Esophagus squamous epithelium (tissue), 5 donors: Measurements from ENCODE around the gene CNKSR3. TPM values are rescaled to one million over a fixed set of nuclear protein-coding genes. Genes with fewer than 3 reads are reported as not detected.
A peak's percentile ranks its signal among the peaks of the same experiment; 100 is the strongest.

Source experiments
- DNase-seq: peaks from one replicate; lab custom pipeline; 2025; lab: John Stamatoyannopoulos, UW
- H3K27ac ChIP-seq, 4 donors: fragments of 200-600 bp; sonication (generic); one replicate each; pipeline ENCODE4 v1.5.1; 2016 to 2019; ENCODE audit warnings: mild to moderate bottlenecking in 1 of 4
- H3K27me3 ChIP-seq, 4 donors: fragments of 200-600 bp; sonication (generic); 1 replicate in 3 of 4; 2 replicates in 1 of 4; pipeline versions ENCODE4 v1.5.1 to v1.6.0; 2017 to 2021; ENCODE audit warnings: antibody characterized with exemption in 1 of 4
- H3K36me3 ChIP-seq, 3 donors: fragments of 200-600 bp; sonication (generic); one replicate each; pipeline ENCODE4 v1.5.1; 2016 to 2019
- H3K4me1 ChIP-seq, 3 donors: fragments of 200-600 bp; sonication (generic); one replicate each; pipeline ENCODE4 v1.5.1; 2017 to 2019
- H3K4me3 ChIP-seq, 4 donors: fragments of 200-600 bp; sonication (generic); 1 replicate in 3 of 4; 2 replicates in 1 of 4; pipeline ENCODE4 v1.5.1; 2016 to 2019; ENCODE audit warnings: mild to moderate bottlenecking in 2 of 4, moderate library complexity in 1 of 4
- H3K9me3 ChIP-seq, 3 donors: fragments of 200-600 bp; sonication (generic); one replicate each; pipeline ENCODE4 v1.5.1; 2016 to 2019
- POLR2A ChIP-seq, 4 donors: fragments of 450-650 bp; IDR thresholded peaks; one replicate each; pipeline ENCODE4 v1.6.1; 2017; ENCODE audit warnings: antibody characterized with exemption in 4 of 4, mild to moderate bottlenecking in 4 of 4, moderate library complexity in 3 of 4
- WGBS, 2 donors: methylation state at CpG; one replicate each; pipeline ENCODE4 v1.1.5; 2018; 5-methylcytosine and 5-hydroxymethylcytosine counted together
- intact Hi-C: fragments of 100-400 bp; cut with DNase I; formaldehyde crosslinking; loops from one replicate; pipeline ENCODE4 v1.15.0; 2022
- total RNA-seq, 4 donors: library from RNA; depleted of rRNA; stranded (reverse); fragments of >200 nt; gene quantifications; one replicate each; pipeline ENCODE4 v1.1.0, GENCODE V29; 2016
- TF ChIP-seq, protein P1 (sequence below), 6 experiments: fragments of 450-650 bp in 4 of 6; fragments of 200-600 bp in 2 of 6; sonication (generic) in 2 of 6; IDR thresholded peaks; one replicate each; pipeline ENCODE4 v1.5.1; 2016 to 2019; ENCODE audit warnings: antibody characterized with exemption in 6 of 6, mild to moderate bottlenecking in 4 of 6, moderate library complexity in 4 of 6
- donor health status: DM: yes; HTN: yes; CAD: no.

The CNKSR3 gene
- total RNA-seq, 4 donors from 2014 or later = 10.2 to 18.8 (median 13.8) TPM

DNA sequence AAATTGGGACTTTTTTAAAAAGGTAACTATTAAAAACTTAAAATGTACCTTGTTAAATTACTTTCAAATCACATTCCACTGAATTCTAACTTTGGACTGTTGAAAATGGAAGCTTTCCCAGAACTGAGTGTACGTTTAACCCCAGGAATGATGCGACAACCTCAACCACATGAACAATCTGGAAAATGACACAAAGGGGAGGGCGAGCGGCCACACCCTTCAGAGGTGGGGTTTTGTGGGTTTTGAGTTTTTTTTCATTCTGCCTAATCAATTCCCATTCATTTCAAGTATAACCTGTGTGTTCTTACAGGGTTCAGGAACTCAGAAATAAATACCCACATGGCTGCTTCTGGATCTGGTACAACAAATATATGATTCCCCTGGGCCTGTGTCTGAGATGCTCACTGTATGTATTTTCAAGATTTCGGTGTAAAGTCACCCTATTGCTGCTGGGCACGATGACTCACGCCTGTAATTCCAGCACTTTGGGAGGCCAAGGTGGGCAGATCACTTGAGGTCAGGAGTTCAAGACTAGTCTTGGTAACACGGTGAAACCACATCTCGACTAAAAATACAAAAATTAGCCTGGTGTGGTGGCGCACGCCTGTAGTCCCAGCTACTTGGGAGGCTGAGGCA is 21.6 kb downstream of the CNKSR3 start:
- 70 to 75% methylated on average over 11 of the region's 11 CpGs for WGBS, 2 donors

DNA sequence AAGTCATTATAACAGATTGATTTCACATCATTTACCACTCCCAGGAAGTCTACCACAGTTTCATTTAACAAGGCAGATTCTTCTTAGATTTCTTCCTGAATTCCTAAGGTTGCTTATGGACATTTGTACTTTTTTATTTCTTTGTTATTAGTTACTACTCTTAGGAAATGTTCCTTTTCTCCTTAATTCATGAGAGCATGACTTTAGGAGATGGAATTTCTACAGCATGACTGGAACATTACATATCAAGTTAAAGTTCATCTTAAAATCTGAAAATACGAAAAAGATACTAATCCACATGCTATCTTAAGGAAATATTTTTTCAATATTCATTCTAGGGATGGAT is 22.3 kb downstream of the CNKSR3 start:
- Histone ChIP-seq H3K27ac (no peak overlapping the region), H3K9me3 (no peaks in the 10 kb centered on the region), H3K27me3 (no peaks in the 10 kb centered on the region), H3K4me1 (peaks cover 7 to 52% (median 12%) of the 10 kb centered on the region in 3 donors), H3K4me3 (no peak overlapping the region), H3K36me3 (no peaks in the 10 kb centered on the region)
- no peak for DNase-seq
- intact Hi-C loops = no loop called here
- TF ChIP-seq, protein P1, sequence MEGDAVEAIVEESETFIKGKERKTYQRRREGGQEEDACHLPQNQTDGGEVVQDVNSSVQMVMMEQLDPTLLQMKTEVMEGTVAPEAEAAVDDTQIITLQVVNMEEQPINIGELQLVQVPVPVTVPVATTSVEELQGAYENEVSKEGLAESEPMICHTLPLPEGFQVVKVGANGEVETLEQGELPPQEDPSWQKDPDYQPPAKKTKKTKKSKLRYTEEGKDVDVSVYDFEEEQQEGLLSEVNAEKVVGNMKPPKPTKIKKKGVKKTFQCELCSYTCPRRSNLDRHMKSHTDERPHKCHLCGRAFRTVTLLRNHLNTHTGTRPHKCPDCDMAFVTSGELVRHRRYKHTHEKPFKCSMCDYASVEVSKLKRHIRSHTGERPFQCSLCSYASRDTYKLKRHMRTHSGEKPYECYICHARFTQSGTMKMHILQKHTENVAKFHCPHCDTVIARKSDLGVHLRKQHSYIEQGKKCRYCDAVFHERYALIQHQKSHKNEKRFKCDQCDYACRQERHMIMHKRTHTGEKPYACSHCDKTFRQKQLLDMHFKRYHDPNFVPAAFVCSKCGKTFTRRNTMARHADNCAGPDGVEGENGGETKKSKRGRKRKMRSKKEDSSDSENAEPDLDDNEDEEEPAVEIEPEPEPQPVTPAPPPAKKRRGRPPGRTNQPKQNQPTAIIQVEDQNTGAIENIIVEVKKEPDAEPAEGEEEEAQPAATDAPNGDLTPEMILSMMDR (IDR thresholded peaks at IDR 0.05) = no peak
- no peak for TF ChIP-seq POLR2A (IDR thresholded peaks at IDR 0.05)
- WGBS, 2 donors = 62 to 88% methylated on average over 1 of the region's 1 CpG

More for the DNA sequence above, 21.6 kb downstream of the CNKSR3 start:
- H3K27me3 ChIP-seq = no peaks in the 10 kb centered on the region
- TF ChIP-seq, protein P1 (IDR thresholded peaks at IDR 0.05) = no peak
- no peak for TF ChIP-seq POLR2A (IDR thresholded peaks at IDR 0.05)
- no peaks in the 10 kb centered on the region for H3K9me3 ChIP-seq
- H3K27ac ChIP-seq = no peak overlapping the region
- no peak for DNase-seq
- intact Hi-C loops = no loop called here
- no peak overlapping the region for H3K4me3 ChIP-seq
- H3K4me1 ChIP-seq = peaks cover 4 to 46% (median 12%) of the 10 kb centered on the region in 3 donors
- H3K36me3 ChIP-seq = no peaks in the 10 kb centered on the region

DNA sequence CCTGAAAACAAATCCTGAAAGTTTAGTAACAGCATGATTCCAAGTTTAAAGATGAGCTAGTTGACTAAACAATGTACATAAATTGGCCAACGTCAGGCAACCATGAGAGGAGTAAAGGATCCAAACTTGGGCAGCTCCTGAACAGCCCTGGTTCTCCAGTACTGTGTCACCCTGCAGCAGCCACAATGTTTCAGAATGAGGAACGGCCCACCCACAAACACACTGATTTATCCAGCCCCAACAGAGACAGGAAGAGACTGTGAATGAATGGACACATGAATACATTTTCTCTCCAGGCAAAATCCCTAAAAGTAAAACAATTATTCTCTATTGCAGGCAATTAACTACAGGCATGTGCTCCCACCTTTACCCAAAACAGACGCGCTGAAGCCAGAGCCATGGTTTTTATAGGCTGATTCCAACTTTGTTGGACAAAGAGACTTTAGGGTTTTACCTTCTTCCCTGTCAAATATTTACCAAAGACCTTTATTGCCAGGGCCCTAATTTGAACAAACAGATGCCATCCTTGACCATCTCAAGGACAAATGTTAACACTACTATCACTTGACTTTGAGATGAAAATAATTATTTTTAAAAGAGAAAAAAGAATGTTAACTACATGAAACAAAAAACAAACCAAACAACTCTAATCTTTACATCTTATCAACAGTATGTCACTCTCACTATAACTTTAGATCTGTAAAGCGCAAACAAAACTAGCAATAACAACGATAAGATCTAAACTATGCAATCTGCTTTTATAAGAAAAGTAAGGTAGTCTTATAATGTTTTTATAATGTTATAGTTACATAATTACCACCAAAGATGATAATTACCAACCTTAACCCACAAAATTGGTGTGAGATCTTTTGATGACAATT is 22.9 kb downstream of the CNKSR3 start:
- Histone ChIP-seq H3K27me3 (no peaks in the 10 kb centered on the region), H3K4me3 (no peak overlapping the region), H3K36me3 (no peaks in the 10 kb centered on the region), H3K4me1 (peaks cover 13 to 58% (median 18%) of the 10 kb centered on the region in 3 donors), H3K9me3 (no peaks in the 10 kb centered on the region), H3K27ac (no peak overlapping the region)
- WGBS, 2 donors = 74% methylated on average over 6 of the region's 6 CpGs
- no peak for DNase-seq
- TF ChIP-seq, protein P1 (IDR thresholded peaks at IDR 0.05) = no peak
- no peak for TF ChIP-seq POLR2A (IDR thresholded peaks at IDR 0.05)
- intact Hi-C loops = no loop called here

DNA sequence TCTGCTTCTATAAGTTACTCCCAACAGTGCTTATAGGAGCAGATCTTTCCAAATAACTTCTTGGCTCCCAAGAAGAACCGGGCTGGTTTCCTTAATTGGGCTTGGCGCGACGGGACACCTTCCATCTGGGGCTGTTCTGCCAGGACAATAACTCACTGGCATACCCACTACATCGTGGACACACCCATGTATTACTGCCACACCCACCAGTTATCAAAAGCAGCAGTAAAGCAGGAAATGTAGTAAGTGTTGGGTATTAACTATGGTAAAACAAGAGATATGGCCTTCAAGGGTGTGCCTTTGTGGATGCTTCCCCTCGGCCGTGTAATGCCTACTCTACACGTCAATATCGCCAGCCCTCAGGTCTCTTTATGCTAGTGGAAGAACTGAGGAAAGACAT is 24.7 kb downstream of the CNKSR3 start:
- Histone ChIP-seq H3K27ac (peak overlapping the region in 3 of 4 donors; percentile 26 to 50 (median 34)), H3K27me3 (no peaks in the 10 kb centered on the region), H3K4me3 (no peak overlapping the region), H3K36me3 (no peaks in the 10 kb centered on the region), H3K4me1 (peaks cover 13 to 56% (median 20%) of the 10 kb centered on the region in 3 donors), H3K9me3 (no peaks in the 10 kb centered on the region)
- intact Hi-C loops = no loop called here
- TF ChIP-seq, protein P1 (IDR thresholded peaks at IDR 0.05) = no peak
- TF ChIP-seq POLR2A (IDR thresholded peaks at IDR 0.05) = no peak
- WGBS, 2 donors = 43 to 44% methylated on average over 6 to 9 of the region's 9 CpGs
- DNase-seq = no peak

DNA sequence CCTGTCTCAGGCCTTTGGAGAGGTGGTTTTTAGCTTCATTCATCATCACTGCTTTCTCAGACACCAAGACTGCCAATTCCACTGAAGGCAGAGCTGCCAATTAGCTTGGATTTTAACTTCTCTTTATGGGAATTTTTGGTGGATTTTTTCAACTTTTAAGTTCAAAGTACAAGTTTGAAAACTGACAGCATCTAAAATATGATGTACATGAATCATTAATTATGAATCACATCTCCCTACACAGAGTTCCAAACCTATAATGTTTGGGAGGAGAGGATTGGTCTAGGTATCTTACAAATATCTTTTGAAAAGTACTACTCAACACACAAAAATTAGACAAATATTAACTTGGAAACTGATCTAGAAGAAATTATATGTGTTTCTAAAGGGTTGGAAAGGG is 25.5 kb downstream of the CNKSR3 start:
- DNase-seq = no peak
- peak overlapping the region in 1 of 4 donors; percentile 34 for H3K27ac ChIP-seq
- H3K27me3 ChIP-seq = no peaks in the 10 kb centered on the region
- peaks cover 13 to 64% (median 20%) of the 10 kb centered on the region in 3 donors for H3K4me1 ChIP-seq
- no peaks in the 10 kb centered on the region for H3K36me3 ChIP-seq
- TF ChIP-seq, protein P1 (IDR thresholded peaks at IDR 0.05) = no peak
- no peak for TF ChIP-seq POLR2A (IDR thresholded peaks at IDR 0.05)
- intact Hi-C loops = no loop called here
- no peak overlapping the region for H3K4me3 ChIP-seq
- no peaks in the 10 kb centered on the region for H3K9me3 ChIP-seq
